Astrocyte (in vitro differentiated cells and primary cell): ENCODE data around the gene TUBA1C. TPM values are rescaled to one million over a fixed set of nuclear protein-coding genes. Genes with fewer than 3 reads are reported as not detected.

Source experiments
- DNase-seq: peaks from one replicate; pipeline ENCODE4 v3.0.0-alpha.2; 2010; ENCODE audit warnings: low read depth
- FAIRE-seq: peaks from 2 replicates; lab custom pipeline; 2011; peaks lifted over from hg19 to GRCh38; lab: Jason Lieb, UNC
- H2AFZ ChIP-seq: 2 replicates; pipeline ENCODE4 v1.6.0; 2012; ENCODE audit warnings: low read depth, low read length, inconsistent platforms
- H3K27ac ChIP-seq: 2 replicates; pipeline ENCODE4 v1.5.1; 2011; ENCODE audit warnings: low read depth, low read length, inconsistent platforms
- H3K27me3 ChIP-seq: 2 replicates; pipeline ENCODE4 v1.6.0; 2011; ENCODE audit warnings: low read length, inconsistent platforms; ENCODE audit not compliant: insufficient read depth
- H3K36me3 ChIP-seq: 2 replicates; pipeline ENCODE4 v1.5.1; 2011; ENCODE audit warnings: low read length, inconsistent platforms; ENCODE audit not compliant: insufficient read depth
- H3K4me1 ChIP-seq: 2 replicates; pipeline ENCODE4 v1.5.1; 2011; ENCODE audit warnings: low read length, inconsistent platforms; ENCODE audit not compliant: insufficient read depth
- H3K4me2 ChIP-seq: 2 replicates; pipeline ENCODE4 v1.6.0; 2012; ENCODE audit warnings: low read length, inconsistent platforms
- H3K4me3 ChIP-seq: 2 replicates; pipeline ENCODE4 v1.5.1; 2011; ENCODE audit warnings: low read depth, mild to moderate bottlenecking, low read length, inconsistent platforms; ENCODE audit not compliant: insufficient read depth
- H3K79me2 ChIP-seq: 2 replicates; pipeline ENCODE4 v1.6.0; 2012; ENCODE audit warnings: mild to moderate bottlenecking, low read length, inconsistent platforms; ENCODE audit not compliant: insufficient read depth
- H3K9ac ChIP-seq: 2 replicates; pipeline ENCODE4 v1.6.0; 2012; ENCODE audit warnings: mild to moderate bottlenecking, low read length, inconsistent platforms
- H3K9me3 ChIP-seq: 2 replicates; pipeline ENCODE4 v1.5.1; 2012; ENCODE audit warnings: low read depth, mild to moderate bottlenecking, low read length, inconsistent platforms; ENCODE audit not compliant: insufficient read depth
- H4K20me1 ChIP-seq: 2 replicates; pipeline ENCODE4 v1.6.0; 2012; ENCODE audit warnings: low read length, inconsistent platforms; ENCODE audit not compliant: insufficient read depth
- H3K27ac Mint-ChIP-seq: one replicate; pipeline ENCODE4 v1.8.0; 2021; ENCODE audit warnings: mild to moderate bottlenecking, mixed read lengths; ENCODE audit not compliant: unreplicated experiment
- H3K27me3 Mint-ChIP-seq: one replicate; pipeline ENCODE4 v1.8.0; 2021; ENCODE audit warnings: low read depth, mixed read lengths; ENCODE audit not compliant: unreplicated experiment
- H3K36me3 Mint-ChIP-seq: one replicate; pipeline ENCODE4 v1.8.0; 2021; ENCODE audit warnings: low read depth, mixed read lengths; ENCODE audit not compliant: unreplicated experiment
- H3K4me1 Mint-ChIP-seq: one replicate; pipeline ENCODE4 v1.8.0; 2021; ENCODE audit warnings: low read depth, mixed read lengths; ENCODE audit not compliant: unreplicated experiment
- H3K4me3 Mint-ChIP-seq: one replicate; pipeline ENCODE4 v1.8.0; 2021; ENCODE audit warnings: mild to moderate bottlenecking, moderate library complexity, mixed read lengths; ENCODE audit not compliant: unreplicated experiment
- H3K9me3 Mint-ChIP-seq: one replicate; pipeline ENCODE4 v1.8.0; 2021; ENCODE audit warnings: mild to moderate bottlenecking, mixed read lengths; ENCODE audit not compliant: unreplicated experiment
- EZH2 ChIP-seq: IDR thresholded peaks from 2 replicates; pipeline ENCODE4 v1.6.1; 2012; ENCODE audit warnings: mild to moderate bottlenecking, low read length, inconsistent platforms; ENCODE audit not compliant: insufficient read depth
- total RNA-seq: library from RNA; stranded (reverse); gene quantifications from 2 replicates; pipeline ENCODE4 v1.2.1, GENCODE V29; 2021
- TF ChIP-seq, protein P1 (sequence below): IDR thresholded peaks from 2 replicates; pipeline ENCODE4 v1.5.1; 2011; ENCODE audit warnings: low read depth, mild to moderate bottlenecking, inconsistent platforms, low read length, moderate library complexity; ENCODE audit not compliant: insufficient read depth

Gene TUBA1C
- total RNA-seq, 1 donor from 2014 or later: 408 TPM

DNA sequence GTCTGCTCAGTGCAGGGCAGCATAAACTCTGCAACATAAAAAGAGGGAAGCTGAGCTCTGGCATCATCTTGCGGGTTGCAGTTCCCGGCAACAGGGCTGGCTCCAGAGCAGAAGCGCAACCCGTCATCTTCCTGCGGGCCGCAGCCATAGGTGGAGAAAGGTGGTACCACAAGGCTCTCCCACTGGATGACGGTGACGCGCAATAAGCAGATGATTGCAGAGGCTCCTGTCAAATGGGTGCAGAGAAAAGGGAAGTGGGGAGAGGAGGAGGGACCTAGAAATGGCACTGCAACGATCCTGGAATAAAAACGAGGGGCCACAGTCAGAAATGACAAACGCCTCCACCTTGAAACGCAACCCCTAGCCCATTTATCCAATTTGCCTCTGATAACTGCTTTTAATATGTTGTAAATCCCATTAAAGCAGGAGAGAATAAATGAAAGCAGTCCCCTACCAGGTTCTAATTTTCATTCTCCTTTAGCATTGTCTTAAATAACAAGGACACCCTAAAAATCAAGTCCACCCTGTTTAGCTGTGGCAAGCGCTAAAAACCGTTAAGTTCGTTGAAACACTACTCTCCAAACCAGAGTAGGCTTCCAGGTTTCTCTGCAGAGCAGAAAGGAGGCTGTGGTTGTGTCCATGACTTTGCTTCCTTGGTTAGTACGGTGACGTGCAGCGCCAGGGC, 30.9 kb upstream of the TUBA1C start:
- H3K4me1 Mint-ChIP-seq: peaks cover 19% of the 10 kb centered on the region
- H3K79me2 ChIP-seq: peaks cover 3% of the 10 kb centered on the region
- no peak for FAIRE-seq
- no peak overlapping the region for H3K4me3 Mint-ChIP-seq
- H2AFZ ChIP-seq: peak overlapping the region; percentile 92
- peak overlapping the region; percentile 41 for H3K4me3 ChIP-seq
- no peaks in the 10 kb centered on the region for H3K36me3 Mint-ChIP-seq
- H3K4me1 ChIP-seq: peaks cover 31% of the 10 kb centered on the region
- peak; percentile 92 for DNase-seq
- H3K27ac Mint-ChIP-seq: peak overlapping the region; percentile 41
- TF ChIP-seq, protein P1, sequence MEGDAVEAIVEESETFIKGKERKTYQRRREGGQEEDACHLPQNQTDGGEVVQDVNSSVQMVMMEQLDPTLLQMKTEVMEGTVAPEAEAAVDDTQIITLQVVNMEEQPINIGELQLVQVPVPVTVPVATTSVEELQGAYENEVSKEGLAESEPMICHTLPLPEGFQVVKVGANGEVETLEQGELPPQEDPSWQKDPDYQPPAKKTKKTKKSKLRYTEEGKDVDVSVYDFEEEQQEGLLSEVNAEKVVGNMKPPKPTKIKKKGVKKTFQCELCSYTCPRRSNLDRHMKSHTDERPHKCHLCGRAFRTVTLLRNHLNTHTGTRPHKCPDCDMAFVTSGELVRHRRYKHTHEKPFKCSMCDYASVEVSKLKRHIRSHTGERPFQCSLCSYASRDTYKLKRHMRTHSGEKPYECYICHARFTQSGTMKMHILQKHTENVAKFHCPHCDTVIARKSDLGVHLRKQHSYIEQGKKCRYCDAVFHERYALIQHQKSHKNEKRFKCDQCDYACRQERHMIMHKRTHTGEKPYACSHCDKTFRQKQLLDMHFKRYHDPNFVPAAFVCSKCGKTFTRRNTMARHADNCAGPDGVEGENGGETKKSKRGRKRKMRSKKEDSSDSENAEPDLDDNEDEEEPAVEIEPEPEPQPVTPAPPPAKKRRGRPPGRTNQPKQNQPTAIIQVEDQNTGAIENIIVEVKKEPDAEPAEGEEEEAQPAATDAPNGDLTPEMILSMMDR: no peak
- no peak for TF ChIP-seq EZH2
- peak overlapping the region; percentile 82 for H3K9ac ChIP-seq
- no peaks in the 10 kb centered on the region for H3K27me3 ChIP-seq
- no peaks in the 10 kb centered on the region for H4K20me1 ChIP-seq
- H3K36me3 ChIP-seq: no peaks in the 10 kb centered on the region
- H3K9me3 Mint-ChIP-seq: no peaks in the 10 kb centered on the region
- H3K27me3 Mint-ChIP-seq: no peaks in the 10 kb centered on the region
- H3K4me2 ChIP-seq: peak overlapping the region; percentile 91
- no peaks in the 10 kb centered on the region for H3K9me3 ChIP-seq
- H3K27ac ChIP-seq: peak overlapping the region; percentile 84

DNA sequence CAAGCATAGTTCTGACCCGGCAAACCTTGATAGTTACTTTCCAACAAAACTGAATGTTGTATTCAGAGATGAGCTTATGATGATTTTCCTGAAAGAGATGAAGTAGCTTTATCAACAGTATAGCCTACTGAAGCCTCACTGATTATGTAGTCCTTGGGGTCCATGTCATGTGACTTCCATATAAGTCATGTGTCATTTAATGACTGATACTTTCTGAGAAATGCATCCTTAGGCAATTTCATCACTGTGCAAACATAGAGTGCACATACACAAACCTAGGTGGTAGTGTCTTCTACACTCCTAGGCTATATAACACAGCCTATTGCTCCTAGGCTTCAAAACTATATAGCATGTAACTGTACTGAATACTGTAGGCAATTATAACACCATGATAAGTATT, 28.5 kb upstream of the TUBA1C start:
- Histone ChIP-seq H3K27me3 (no peaks in the 10 kb centered on the region), H3K27ac (no peak overlapping the region), H3K36me3 (no peaks in the 10 kb centered on the region), H3K9me3 (no peaks in the 10 kb centered on the region), H3K9ac (no peak overlapping the region), H4K20me1 (no peaks in the 10 kb centered on the region), H3K4me1 (peaks cover 31% of the 10 kb centered on the region), H3K4me3 (no peak overlapping the region), H2AFZ (no peak overlapping the region), H3K4me2 (no peak overlapping the region), H3K79me2 (peaks cover 3% of the 10 kb centered on the region)
- Mint-ChIP-seq H3K27ac (no peak overlapping the region), H3K4me1 (peaks cover 19% of the 10 kb centered on the region), H3K27me3 (no peaks in the 10 kb centered on the region), H3K9me3 (no peaks in the 10 kb centered on the region), H3K4me3 (peak overlapping the region; percentile 2), H3K36me3 (no peaks in the 10 kb centered on the region)
- no peak for FAIRE-seq
- no peak for DNase-seq
- TF ChIP-seq, protein P1: no peak
- TF ChIP-seq EZH2: no peak

DNA sequence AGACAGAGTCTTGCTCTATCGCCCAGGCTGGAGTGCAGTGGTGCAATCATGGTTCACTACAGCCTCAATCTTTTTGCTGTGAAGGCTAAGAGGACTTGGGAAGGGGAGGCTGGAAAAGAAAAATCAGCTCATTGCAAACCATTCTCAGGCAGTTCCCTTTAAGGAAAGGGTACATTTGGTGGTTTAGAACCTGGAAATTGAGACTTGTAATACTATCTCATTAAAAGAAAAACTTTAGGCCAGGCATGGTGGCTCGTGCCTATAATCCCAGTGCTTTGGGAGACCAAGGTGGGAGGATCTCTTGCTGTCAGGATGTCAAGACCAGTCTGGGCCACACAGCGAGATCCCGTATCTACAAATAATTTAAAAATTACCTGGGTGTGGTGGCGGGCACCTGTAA, 21.3 kb upstream of the TUBA1C start:
- TF ChIP-seq EZH2: no peak
- TF ChIP-seq, protein P1: no peak
- Histone ChIP-seq H3K27me3 (no peaks in the 10 kb centered on the region), H3K9ac (no peak overlapping the region), H3K79me2 (no peaks in the 10 kb centered on the region), H3K27ac (peak overlapping the region; percentile 24), H3K36me3 (no peaks in the 10 kb centered on the region), H3K4me2 (peak overlapping the region; percentile 70), H3K4me3 (no peak overlapping the region), H2AFZ (no peak overlapping the region), H4K20me1 (no peaks in the 10 kb centered on the region), H3K4me1 (peaks cover 21% of the 10 kb centered on the region), H3K9me3 (no peaks in the 10 kb centered on the region)
- no peak overlapping the region for H3K4me3 Mint-ChIP-seq
- H3K4me1 Mint-ChIP-seq: peaks cover 16% of the 10 kb centered on the region
- no peak overlapping the region for H3K27ac Mint-ChIP-seq
- FAIRE-seq (no peak), DNase-seq (no peak)
- H3K9me3 Mint-ChIP-seq: no peaks in the 10 kb centered on the region
- no peaks in the 10 kb centered on the region for H3K36me3 Mint-ChIP-seq
- no peaks in the 10 kb centered on the region for H3K27me3 Mint-ChIP-seq
